OCI-LY1 (cell line): Measurements from ENCODE around the gene MCOLN1.

Experiments used
- H2AFZ ChIP-seq: fragments of 200-600 bp; sonication (generic), shearing (Covaris generic); 2 replicates; pipeline ENCODE4 v1.6.0; 2014; ENCODE audit warnings: antibody characterized with exemption, mild to moderate bottlenecking, low read length
- H3F3A ChIP-seq: fragments of 200-600 bp; sonication (generic), shearing (Covaris generic); 2 replicates; pipeline ENCODE4 v1.6.0; 2014; ENCODE audit warnings: mild to moderate bottlenecking, antibody characterized with exemption, low read length, moderate library complexity; ENCODE audit not compliant: insufficient read depth
- H3K27ac ChIP-seq: fragments of 200-600 bp; sonication (generic); 2 replicates; pipeline ENCODE4 v1.5.1; 2014; ENCODE audit warnings: low read length, mixed run types, mild to moderate bottlenecking, low read depth; ENCODE audit not compliant: poor library complexity, severe bottlenecking
- H3K27me3 ChIP-seq: fragments of 200-600 bp; sonication (generic); 2 replicates; pipeline ENCODE4 v1.6.0; 2014; ENCODE audit warnings: antibody characterized with exemption, mild to moderate bottlenecking, low read length, moderate library complexity; ENCODE audit not compliant: insufficient read depth
- H3K36me3 ChIP-seq: fragments of 200-600 bp; sonication (generic); 2 replicates; pipeline ENCODE4 v1.6.1; 2014; ENCODE audit warnings: mild to moderate bottlenecking, antibody characterized with exemption, low read length, moderate library complexity, mixed read lengths; ENCODE audit not compliant: insufficient read depth
- H3K4me1 ChIP-seq: fragments of 200-600 bp; sonication (generic); 2 replicates; pipeline ENCODE4 v1.5.1; 2014; ENCODE audit warnings: mild to moderate bottlenecking, low read length, moderate library complexity; ENCODE audit not compliant: insufficient read depth, severe bottlenecking
- H3K4me2 ChIP-seq: fragments of 200-600 bp; sonication (generic), shearing (Covaris generic); 2 replicates; pipeline ENCODE4 v1.6.1; 2014; ENCODE audit warnings: low read length
- H3K4me3 ChIP-seq: fragments of 200-600 bp; sonication (generic); 2 replicates; pipeline ENCODE4 v1.5.1; 2014; ENCODE audit warnings: low read length, low read depth, mild to moderate bottlenecking, mixed read lengths; ENCODE audit not compliant: poor library complexity, severe bottlenecking
- H3K79me2 ChIP-seq: fragments of 200-600 bp; shearing (Covaris generic); 2 replicates; pipeline ENCODE4 v1.6.1; 2016; ENCODE audit warnings: mixed run types, low read length, mixed read lengths; ENCODE audit not compliant: insufficient read depth
- H3K9ac ChIP-seq: fragments of 200-600 bp; sonication (generic), shearing (Covaris generic); 2 replicates; pipeline ENCODE4 v1.6.1; 2014; ENCODE audit warnings: mild to moderate bottlenecking, low read length, mixed read lengths
- H3K9me2 ChIP-seq: fragments of 200-600 bp; sonication (generic), shearing (Covaris generic); 2 replicates; pipeline ENCODE4 v1.6.1; 2014; ENCODE audit warnings: low read depth, mild to moderate bottlenecking, low read length, mixed read lengths
- H3K9me3 ChIP-seq: fragments of 200-600 bp; shearing (Covaris generic); 2 replicates; pipeline ENCODE4 v1.6.1; 2014; ENCODE audit warnings: low read length, mixed read lengths
- H4K20me1 ChIP-seq: fragments of 200-600 bp; sonication (generic), shearing (Covaris generic); 2 replicates; pipeline ENCODE4 v1.6.0; 2016; ENCODE audit warnings: mild to moderate bottlenecking, low read length; ENCODE audit not compliant: insufficient read depth
- EZH2 ChIP-seq: fragments of 200-600 bp; sonication (generic), shearing (Covaris generic); IDR thresholded peaks from 2 replicates; pipeline ENCODE4 v1.8.0; 2017; ENCODE audit warnings: borderline replicate concordance, mixed run types, mild to moderate bottlenecking, antibody characterized with exemption, low read length, moderate library complexity, mixed read lengths
- TF ChIP-seq, protein P1 (sequence below): fragments of 200-600 bp; sonication (generic), shearing (Covaris generic); IDR thresholded peaks from 2 replicates; pipeline ENCODE4 v1.5.1; 2017; ENCODE audit warnings: mild to moderate bottlenecking, antibody characterized with exemption, low read length, moderate library complexity, mixed read lengths

The MCOLN1 gene

DNA sequence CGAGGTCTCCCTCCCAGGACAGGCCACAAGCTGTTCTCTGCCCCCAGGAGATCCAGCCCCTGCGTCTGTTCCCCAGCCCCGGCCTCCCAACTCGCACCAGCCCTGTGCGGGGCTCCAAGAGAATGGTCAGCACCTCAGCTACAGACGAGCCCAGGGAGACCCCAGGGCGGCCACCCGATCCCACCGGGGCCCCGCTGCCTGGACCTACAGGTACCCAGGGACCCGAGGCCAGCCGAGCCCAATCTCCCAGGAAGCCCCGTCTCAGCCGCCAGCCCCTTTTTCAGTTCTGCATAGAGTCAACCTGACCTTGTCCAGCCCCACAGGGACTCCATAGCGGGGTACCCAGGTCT lies 19.0 kb downstream of the MCOLN1 start:
- Histone ChIP-seq H3K4me3 (no peak overlapping the region), H3K27me3 (no peaks in the 10 kb centered on the region), H2AFZ (no peak overlapping the region), H3K4me2 (no peak overlapping the region), H3K4me1 (peaks cover 4% of the 10 kb centered on the region), H3K9me3 (no peaks in the 10 kb centered on the region), H3K9me2 (no peaks in the 10 kb centered on the region), H3K36me3 (peaks cover 54% of the 10 kb centered on the region), H4K20me1 (no peaks in the 10 kb centered on the region), H3K27ac (no peak overlapping the region), H3K79me2 (no peaks in the 10 kb centered on the region), H3K9ac (no peak overlapping the region), H3F3A (no peaks in the 10 kb centered on the region)
- no peak for TF ChIP-seq EZH2
- TF ChIP-seq, protein P1, sequence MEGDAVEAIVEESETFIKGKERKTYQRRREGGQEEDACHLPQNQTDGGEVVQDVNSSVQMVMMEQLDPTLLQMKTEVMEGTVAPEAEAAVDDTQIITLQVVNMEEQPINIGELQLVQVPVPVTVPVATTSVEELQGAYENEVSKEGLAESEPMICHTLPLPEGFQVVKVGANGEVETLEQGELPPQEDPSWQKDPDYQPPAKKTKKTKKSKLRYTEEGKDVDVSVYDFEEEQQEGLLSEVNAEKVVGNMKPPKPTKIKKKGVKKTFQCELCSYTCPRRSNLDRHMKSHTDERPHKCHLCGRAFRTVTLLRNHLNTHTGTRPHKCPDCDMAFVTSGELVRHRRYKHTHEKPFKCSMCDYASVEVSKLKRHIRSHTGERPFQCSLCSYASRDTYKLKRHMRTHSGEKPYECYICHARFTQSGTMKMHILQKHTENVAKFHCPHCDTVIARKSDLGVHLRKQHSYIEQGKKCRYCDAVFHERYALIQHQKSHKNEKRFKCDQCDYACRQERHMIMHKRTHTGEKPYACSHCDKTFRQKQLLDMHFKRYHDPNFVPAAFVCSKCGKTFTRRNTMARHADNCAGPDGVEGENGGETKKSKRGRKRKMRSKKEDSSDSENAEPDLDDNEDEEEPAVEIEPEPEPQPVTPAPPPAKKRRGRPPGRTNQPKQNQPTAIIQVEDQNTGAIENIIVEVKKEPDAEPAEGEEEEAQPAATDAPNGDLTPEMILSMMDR: no peak

DNA sequence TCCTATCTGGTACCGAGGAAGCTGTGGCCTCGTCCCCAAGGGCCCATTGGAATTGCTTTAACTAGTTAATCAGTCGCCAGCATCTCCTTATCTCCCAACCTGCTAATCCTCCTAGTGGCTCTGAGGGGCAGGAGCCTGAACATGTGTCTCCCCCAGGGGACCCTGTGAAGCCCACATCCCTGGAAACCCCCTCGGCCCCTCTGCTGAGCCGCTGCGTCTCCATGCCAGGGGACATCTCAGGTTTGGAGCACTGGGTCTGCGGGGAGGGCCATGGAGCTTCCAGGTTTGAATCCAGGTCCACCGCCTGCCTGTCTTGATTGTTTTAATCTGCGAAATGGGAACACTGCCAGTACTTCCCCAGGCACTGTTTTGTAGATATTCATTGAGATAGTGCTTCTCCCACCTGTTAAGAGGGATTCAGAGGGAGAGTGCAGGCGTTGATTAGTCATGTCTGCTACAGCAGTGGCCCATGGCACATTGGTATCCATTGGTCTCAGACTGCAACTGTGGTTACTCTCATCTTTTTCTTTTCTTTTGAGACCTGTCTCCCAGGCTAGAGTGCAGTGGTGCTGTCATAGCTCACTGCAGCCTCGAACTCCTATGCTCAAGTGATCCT lies 19.5 kb downstream of the MCOLN1 start:
- H3K9me3 ChIP-seq: no peaks in the 10 kb centered on the region
- no peak overlapping the region for H3K27ac ChIP-seq
- peaks cover 54% of the 10 kb centered on the region for H3K36me3 ChIP-seq
- H3K27me3 ChIP-seq: no peaks in the 10 kb centered on the region
- H3F3A ChIP-seq: no peaks in the 10 kb centered on the region
- no peaks in the 10 kb centered on the region for H3K9me2 ChIP-seq
- H3K4me3 ChIP-seq: no peak overlapping the region
- no peak overlapping the region for H2AFZ ChIP-seq
- H3K79me2 ChIP-seq: no peaks in the 10 kb centered on the region
- no peaks in the 10 kb centered on the region for H4K20me1 ChIP-seq
- no peaks in the 10 kb centered on the region for H3K4me1 ChIP-seq
- H3K4me2 ChIP-seq: no peak overlapping the region
- TF ChIP-seq, protein P1: no peak
- no peak for TF ChIP-seq EZH2
- H3K9ac ChIP-seq: no peak overlapping the region

DNA sequence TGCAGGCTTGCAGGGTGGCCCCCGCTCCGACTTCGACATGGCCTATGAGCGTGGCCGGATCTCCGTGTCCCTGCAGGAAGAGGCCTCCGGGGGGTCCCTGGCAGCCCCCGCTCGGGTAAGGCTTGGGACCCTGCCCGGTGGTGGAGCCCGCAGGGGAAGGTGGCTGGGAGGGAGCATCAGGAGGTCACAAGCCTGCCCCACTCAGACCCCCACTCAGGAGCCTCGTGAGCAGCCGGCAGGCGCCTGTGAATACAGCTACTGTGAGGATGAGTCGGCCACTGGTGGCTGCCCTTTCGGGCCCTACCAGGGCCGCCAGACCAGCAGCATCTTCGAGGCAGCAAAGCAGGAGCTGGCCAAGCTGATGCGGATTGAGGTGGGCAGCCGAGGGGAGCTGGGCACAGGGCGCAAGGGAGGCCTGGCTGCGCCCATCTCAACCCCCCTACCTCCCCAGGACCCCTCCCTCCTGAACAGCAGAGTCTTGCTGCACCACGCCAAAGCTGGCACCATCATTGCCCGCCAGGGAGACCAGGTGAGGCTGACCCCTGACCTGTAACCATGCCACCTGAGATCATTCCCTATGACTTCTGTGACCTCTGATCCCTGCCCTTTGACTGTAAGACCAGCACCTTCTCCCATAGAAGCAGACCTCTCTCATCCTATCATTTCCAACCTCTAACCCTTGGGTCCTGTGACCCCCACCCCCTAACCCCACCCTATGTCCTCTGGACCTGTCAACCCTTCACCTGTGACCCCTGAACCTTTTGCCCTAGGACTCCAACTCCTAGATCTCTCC lies 20.3 kb downstream of the MCOLN1 start:
- no peaks in the 10 kb centered on the region for H3K4me1 ChIP-seq
- no peaks in the 10 kb centered on the region for H3K9me3 ChIP-seq
- TF ChIP-seq EZH2: no peak
- TF ChIP-seq, protein P1: no peak

More for the DNA sequence above, 20.3 kb downstream of the MCOLN1 start:
- Histone ChIP-seq H3F3A (no peaks in the 10 kb centered on the region), H3K9ac (no peak overlapping the region), H3K27ac (no peak overlapping the region), H3K27me3 (no peaks in the 10 kb centered on the region), H3K9me2 (no peaks in the 10 kb centered on the region), H3K4me3 (no peak overlapping the region), H3K36me3 (peaks cover 48% of the 10 kb centered on the region), H3K4me2 (no peak overlapping the region), H4K20me1 (no peaks in the 10 kb centered on the region), H2AFZ (no peak overlapping the region), H3K79me2 (no peaks in the 10 kb centered on the region)
